HG02884 (cell line): Measurements from ENCODE around the gene BLOC1S4.
"Not testable (repeated sequence)": the region's sequence is repeated elsewhere in the genome, so short reads cannot be mapped to it uniquely, and the experiment has no call there.

Experiments used
- ATAC-seq: cut with Tn5 transposase; IDR thresholded peaks from one replicate; pipeline ENCODE4 v1.9.1; 2021; ENCODE audit warnings: mild to moderate bottlenecking, moderate library complexity; ENCODE audit not compliant: unreplicated experiment

BLOC1S4 gene

DNA sequence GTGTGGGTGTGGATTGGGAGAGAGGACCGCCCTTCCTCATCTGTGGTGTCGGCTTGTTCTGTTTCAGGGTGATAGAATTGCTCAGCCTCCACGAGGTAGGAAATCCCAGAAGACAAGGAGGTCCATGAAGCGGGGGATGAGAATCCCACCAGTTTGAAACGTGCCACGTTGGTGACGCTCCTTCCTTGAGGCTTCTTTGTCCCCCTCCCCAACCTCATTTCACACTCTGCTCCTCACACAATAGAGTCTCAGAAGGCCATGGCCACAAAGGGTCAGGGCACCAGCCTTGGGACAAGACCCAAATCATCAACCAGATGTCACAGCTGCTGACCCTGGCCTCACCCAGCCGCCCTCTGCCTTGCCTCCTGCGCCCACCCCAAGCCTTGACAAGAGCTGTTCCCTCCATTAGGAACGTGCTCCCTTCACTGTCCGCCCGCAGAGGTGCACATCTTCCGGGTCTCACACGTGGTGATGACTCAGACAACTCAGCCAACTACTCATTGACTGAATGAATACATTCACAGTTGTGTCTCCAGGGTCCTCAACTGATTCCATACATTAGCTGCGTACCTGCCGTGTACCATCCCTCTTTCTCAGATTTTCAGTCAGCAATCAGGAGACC is 18.3 kb downstream of the BLOC1S4 start:
- no peak for ATAC-seq

DNA sequence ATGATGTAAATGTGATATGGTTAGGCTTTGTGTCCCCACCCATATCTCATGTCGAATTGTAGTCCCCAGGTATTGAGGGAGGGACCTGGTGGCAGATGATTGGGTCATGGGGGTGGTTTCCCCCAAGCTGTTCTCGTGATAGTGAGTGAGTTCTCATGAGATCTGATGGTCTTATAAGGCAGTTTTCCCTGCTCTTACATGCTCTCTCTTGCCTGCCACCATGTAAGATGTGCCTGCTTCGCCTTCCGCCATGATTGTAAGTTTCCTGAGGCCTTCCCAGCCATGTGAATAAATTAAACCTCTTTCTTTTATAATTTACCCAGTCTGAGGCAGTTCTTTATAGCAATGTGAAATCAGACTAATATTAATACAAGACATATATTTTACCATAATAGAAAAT is 23.9 kb downstream of the BLOC1S4 start:
- ATAC-seq, result no peak

DNA sequence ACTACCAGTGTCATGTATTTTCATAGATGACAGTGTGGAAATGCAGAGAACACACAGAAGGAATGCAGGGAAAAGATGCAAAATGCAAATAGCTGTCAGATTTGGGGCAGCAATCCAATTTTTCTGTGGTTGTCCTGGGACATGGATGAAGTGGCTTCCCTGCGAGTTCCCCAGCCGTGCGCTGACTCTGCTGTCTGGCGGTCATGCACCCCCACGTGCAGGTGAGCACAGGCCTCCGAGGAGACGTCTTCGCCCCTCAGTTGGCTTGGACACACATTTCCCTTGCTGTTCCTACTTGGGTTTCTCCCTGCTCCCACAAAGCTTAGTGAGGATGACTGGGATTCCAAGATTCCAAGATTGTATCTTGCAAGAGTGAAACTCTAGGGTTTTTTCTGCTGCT is 24.4 kb downstream of the BLOC1S4 start:
- no peak for ATAC-seq

DNA sequence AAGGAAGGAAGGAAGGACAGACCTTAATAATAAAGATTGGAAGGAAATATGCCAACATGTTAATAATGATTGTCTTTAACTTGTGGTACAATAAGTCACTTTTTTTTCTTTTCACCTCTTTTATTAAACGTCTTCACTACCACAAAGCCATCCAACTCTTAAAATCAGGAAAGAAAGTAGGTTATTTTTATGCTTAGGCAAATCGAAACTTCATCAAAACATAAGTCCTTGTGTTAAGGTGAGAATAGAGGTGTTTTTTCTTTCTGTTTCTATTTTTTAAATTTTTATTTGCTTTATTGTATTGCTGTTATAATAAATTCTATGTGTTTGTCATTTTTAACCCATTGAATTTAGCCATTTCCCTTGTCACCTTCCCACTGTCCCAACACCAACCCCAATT is 26.5 kb downstream of the BLOC1S4 start:
- no peak for ATAC-seq

DNA sequence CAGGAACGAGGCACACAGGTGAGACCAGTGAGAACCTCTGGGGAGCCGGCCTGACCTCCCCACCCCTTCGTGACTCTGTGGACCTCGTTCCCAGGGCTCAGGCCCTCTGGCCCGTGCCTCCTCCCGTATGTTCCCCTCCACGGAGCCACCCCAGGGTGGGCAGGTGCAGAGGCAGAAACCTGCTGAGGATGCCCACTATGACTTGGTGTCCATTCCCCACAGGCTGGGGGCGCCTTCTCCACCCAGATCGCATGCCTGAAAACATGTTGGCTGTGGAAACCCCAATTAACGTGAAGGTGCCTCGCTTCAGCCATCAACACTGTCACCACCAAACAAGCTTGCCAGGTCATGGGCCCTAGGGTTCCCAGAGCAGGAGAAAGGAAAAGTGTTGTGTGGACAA is 27.0 kb downstream of the BLOC1S4 start:
- ATAC-seq, result no peak

DNA sequence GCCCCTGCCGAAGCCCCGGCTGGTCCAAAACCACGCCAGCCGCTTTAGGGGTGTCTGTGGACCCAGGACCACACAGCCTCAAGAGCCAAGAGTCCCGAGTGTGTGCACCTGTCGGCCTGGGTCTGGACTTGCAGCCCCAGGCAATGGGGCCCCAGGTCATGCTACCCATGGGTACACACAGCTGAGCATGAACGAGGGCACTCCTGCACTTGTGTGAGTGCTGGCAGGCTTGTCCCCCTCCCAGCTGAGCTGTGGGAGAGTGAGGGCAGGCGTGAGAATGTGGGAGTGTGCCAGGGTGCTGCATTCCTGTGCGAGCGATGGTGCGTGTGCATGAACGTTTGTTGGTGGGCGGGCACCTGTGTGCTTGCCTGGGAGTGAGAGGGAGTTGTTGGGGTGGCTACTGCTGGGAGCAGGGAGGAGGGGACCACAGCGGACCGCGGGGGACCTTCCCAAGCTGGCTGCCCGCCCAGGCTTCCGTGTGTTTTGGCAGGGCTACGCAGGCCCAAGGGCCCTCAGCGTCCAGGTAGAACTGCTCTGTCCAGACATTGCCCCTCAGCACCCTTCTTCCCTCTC is 30.8 kb downstream of the BLOC1S4 start:
- ATAC-seq, result no peak

DNA sequence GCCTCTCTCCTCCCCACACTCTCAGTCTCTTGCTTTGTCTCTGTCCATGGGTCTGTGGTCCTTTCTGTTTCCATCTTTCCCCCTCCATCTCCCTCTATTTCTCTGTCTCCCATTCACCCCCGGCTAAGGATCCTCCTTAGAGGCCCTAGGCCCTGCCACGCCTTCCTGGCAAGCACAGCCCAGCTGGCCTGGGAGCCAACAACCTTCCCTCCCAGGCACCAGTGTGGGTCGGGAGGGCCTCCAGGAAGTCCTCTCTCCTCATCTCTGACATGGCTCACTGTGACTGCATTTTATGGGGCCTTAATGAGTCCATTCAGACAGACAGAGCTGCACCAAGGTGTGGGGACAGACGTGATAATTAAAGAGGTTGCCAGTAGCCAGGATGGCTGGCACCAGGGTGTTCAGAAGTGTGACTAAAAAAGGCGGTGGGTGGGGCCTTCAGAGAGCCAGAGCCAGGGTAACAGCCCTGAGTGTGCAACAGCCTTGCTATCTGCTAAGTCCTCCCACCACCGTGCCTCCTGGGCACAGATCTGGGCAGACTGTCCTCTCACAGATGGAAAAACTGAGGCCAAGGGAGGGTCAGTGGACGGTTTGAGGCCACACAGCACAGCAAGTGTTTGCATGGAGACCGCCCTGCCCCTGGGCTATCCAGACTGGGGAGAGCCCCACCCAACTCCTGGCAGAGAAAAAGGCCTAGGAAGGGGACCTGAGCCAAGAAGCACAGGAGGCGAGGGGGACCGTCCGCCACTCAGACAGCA is 31.5 kb downstream of the BLOC1S4 start:
- no peak for ATAC-seq

DNA sequence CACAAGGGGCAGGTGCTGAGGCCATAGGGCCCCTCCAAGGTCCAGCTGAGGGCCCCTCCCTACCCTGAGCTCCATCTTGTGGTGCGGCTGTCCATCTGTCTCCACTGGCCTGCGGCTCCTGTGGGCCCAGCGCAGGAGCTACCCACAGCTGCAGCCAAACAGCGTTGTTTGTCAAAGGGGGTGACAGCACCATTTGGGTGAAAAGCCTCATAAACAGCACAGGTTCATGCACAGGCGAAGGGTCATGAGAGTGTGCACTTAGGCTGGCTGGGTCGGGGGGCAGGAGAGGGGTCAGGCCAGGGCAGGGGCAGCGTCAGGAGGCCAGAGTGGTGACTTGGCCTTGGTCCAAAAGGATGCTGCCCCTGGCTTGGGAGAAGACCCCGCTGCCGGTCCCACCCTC is 32.3 kb downstream of the BLOC1S4 start:
- ATAC-seq, result no peak

DNA sequence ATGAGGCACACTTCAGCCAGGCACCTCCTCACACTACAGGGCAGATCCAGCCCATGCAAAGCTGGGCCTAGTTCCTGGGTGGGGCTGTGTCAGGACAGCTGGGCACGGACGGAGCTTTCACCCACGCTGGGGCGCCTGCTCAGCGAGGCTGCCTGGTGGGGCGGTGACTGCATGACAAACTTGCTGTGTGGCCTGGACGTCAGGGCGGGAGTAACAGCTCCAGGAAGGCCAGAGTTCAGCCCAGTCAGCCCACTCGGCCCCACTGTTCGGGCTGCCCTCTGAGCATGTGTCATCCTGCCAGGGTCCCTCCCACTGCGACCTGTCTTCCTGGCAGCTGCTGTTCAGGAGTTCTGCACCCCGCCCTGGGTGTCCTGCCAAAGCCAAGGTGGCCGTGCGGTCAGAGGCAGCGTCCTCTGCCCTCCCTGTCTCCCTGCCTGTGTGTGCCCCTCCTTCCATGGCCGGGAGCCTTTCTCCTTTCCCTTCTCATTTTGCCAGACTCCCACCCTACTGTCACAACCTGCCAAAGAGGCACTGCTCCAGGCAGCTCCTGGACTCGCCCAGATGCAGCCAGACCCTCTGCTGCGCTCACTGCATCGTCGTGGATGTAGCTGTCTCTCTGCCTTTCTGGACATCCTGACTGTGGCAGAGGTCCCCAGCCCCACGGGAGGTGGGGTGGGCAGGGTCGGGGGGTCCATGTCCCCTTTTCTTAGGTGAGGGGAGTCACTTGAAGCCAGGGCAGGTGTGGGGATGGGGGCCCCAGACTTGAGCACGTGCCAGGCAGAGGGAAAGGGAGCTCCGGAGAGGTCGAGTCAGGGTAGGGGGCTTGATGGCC is 33.6 kb downstream of the BLOC1S4 start:
- no peak for ATAC-seq

DNA sequence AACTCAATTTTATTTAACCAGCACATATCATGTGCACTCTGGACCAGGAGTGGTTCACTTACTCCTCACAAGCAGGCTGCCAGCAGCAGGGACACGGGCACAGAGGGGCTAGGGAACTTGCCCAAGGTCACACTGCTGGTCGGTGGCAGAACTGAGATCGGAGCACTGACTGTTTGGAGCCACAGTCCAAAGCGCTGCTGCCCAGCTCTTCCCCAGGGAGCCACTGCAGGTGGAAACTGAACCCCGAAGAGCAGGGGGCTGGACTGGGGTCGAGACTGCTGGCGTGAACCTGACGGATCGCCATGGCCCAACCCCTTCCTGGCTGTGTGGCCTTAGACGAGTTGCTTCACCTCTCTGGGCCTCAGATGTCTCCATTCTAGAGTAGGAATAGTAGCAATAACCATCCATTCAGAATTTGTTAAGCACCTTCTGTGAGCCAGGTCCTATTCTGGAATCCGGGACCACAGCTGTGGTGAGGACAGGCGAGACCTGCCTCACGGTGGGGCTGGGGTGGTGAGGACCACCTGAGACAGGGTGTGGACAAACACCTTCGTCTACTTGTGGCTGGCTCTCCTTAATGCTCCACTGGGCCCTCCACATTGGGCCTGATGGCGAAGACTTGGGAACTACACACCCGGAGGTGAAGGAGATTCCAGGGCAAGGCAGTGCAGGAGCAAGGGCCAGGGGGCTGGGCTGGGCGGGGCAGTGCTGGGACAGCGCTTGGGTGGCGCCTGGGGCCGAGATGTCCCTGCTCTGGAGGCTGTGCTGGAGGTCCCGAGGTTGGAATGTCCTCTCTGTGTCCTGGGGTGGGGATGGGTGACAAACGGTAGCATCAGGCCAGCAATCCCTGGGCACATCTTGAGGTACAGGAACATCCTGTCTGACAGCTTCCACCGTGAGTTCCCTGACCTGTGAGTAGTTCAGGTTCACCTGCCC is 34.6 kb downstream of the BLOC1S4 start:
- no peak for ATAC-seq

DNA sequence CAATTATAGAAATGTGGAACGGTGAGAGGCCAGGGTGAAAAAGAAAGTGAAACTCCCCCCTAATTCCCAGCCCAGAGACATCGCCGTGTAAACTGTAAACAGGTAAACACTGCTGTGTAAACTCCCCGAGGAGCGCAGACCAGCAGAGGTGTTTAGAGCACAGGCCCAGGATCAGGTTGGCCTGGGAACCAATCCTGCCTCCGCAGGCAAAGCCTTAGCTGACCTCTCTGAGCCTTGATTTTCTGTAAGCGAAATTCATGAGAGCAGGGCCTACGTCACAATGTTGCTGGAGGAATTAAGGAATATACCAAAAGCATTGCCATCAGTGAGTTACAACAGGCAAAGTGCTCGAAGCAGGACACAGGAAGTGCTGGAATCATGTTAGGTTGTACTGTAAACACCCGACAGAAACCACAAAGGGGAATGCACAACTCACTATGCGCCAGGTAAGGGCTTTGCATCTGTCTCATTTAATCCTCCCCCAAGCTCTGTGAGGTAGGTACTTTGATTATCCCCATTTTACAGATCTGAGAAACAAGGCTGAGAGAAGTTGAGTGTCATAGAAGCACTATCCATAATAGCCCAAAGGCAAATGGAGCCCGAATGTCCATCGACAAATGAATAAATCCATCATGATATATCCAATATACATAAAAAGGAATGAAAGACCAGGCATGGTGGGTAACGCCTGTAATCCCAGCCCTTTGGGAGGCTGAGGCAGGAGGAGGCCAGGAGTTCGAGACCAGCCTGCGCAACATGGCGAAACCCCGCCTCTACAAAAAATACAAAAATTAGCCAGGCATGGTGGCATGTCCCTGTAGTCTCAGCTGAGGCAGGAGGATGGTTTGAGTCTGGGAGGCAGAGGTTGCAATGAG is 35.9 kb downstream of the BLOC1S4 start:
- no peak for ATAC-seq

DNA sequence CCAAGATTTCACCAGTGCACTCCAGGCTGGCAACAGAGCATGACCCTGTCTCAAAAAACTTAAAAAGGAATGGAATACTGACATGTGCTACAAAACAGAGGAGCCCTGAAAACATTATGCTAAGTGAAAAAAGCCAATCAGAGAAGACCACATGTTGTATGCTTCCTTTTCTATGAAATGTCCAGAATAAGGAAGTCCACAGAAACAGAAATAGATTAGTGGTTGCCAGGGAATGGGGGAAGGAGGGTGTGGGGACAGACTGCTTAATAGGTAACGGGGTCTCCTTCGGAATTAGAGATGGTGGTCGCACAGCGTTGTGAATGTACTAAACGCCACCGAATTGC is 36.5 kb downstream of the BLOC1S4 start:
- ATAC-seq, result no peak

DNA sequence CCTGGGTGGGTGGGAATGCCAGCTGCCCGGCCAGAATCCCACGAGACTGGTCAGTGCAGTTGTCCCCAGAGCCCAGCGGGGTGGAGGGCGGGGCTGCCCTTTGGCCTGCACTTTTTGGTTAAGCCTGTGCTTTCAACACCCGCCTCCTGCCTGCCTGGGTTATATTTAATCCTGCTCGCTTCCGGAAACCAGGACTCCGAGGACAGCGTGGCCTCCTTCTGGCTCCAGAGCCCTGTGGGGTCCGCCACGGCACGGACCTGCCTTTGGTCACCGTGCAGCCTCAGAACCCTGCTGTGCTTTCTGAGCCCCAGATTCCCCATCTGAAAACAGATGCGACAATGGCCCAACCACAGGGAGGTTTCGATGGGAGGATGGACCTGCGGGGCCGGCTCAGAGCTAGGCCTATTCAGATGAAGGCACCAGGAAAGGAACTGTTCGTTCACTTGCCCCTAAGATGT is 37.2 kb downstream of the BLOC1S4 start:
- no peak for ATAC-seq

DNA sequence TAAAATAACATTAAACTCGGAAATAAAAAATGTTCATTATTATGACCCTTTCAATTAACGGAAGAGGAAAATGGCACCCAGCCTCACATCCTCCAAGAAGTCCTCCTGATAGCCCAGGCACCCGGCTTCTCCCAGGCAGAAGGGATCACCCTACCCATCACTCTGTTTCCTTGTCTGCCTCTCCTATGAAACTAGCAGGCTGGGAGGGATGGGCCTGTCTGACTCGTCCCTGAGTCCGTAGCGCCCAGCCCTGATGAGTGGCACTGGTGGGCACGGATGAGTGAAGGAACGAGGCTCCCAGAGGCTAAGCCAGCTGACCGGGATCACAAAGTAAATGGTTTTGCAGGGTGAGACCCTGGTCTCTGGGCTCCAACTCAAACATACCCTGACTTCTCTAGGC is 37.9 kb downstream of the BLOC1S4 start:
- no peak for ATAC-seq

DNA sequence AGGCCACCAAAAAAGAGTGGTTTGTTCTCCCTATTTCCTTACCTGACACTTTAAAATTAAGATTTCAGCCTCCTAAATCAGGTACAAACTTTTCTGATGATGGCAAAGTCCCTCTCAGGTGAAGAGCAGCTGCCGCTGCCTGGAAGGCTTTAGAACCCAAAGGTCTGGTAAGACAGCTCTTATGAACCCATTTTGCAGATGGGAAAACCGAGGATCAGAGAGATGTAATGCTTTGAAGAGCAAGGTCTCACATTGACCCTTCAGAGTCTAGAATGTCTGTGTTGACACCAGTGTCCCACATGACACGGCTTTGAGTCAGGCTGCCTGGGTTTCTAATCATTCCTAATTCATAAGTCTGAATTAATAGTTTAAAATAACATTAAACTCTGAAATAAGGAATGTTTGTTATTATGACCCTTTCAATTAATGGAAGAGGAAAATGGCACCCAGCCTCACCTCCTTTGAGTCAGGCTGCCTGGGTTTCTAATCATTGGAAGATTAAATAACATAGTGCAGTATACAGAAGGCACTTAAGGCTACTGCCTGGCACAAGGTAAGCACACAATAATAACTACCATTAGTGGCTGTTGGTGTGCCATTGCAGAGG is 38.6 kb downstream of the BLOC1S4 start:
- no peak for ATAC-seq

DNA sequence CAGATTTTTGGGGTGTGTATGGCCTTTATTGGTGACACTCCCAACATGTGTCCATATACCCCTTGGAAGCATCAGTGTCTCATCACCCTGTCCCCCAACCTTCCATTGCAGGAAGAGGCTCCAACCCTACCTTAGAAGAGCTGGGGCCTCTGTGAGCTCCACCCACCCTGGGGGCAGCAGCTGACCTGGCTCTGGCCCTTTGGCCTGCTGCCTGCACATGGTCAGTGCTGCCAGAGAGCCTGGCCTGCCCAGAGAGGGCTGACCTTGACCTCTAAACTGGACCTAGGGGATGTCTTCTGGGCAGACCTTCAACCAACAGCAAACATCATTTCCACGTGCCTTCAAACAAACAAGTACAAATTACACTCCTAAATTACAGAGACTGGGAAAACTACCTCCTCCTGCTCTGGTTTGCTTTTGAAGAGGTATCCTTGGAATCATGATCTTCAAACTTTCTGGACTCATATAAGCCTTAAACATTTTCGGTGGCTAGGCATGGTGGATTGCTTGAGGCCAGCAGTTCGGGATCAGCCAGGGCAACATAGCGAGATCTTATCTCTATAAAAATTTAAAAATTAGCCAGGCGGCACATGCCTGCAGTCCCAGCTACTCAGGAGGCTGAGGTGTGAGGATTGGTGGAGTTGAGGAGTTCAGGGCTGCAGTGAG is 39.2 kb downstream of the BLOC1S4 start:
- no peak for ATAC-seq

DNA sequence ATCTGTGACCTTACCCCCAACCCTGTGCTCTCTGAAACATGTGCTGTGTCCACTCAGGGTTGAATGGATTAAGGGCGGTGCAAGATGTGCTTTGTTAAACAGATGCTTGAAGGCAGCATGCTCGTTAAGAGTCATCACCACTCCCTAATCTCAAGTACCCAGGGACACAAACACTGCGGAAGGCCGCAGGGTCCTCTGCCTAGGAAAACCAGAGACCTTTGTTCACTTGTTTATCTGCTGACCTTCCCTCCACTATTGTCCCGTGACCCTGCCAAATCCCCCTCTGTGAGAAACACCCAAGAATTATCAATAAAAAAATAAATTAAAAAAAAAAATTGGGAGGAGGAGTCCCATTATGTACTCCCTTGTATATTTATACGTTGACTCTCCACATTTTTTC is 40.4 kb downstream of the BLOC1S4 start:
- ATAC-seq, result not testable (repeated sequence)

DNA sequence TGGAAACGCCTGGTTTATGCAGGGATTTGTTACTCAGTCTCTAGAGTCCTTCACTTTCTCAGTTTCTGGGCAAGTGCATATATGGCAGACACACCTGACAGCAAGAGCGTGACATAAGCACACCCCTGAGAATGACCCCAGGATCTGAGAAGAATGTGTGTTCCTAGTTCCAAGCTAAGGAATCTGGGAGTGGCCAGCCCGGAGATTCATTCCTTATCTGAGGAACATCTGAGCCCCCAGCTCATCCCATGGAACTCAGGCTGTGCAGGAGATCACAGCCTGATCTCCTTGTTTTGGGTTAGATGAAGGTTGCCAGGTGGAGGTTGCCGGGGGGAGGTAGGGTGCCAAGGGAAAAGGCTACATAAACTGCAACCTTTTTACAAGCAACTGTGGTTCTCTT is 42.8 kb downstream of the BLOC1S4 start:
- ATAC-seq, result no peak

DNA sequence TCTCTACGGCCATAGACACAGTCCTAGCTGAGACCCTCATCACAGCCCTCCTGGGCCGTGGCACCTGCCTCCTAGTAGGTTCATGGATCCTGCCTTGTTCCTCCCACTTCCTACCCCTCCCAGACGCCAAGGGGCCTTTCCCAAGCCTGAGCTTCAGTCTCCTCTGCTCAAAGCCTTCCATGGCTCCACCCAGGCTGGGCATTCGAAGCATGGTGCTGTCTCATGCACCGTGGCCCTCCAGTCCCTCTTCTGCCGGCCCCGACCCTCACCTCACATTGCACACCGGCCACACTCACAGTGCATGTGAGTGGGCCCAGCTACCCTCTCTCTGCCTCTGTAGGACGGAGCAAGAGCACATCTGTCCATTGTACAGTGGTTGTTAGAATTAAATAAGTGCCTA is 44.9 kb downstream of the BLOC1S4 start:
- ATAC-seq, result no peak
